WTC11 (cell line): Measurements from ENCODE around the gene EMD. TPM values are rescaled to one million over a fixed set of nuclear protein-coding genes. Genes with fewer than 3 reads are reported as not detected.

Source experiments
- ATAC-seq: fragments of 200-7000 bp; cut with Tn5 transposase; 2 replicates; pipeline ENCODE4 v1.10.0; 2021; ENCODE audit warnings: mild to moderate bottlenecking, moderate library complexity
- Bru-seq: library from RNA; stranded (reverse); fragments of 400-500 nt; gene quantifications from one replicate; lab custom pipeline; 2021; lab: Mats Ljungman, UMichigan
- CTCF ChIA-PET: fragments of 300-600 bp; sonication (Branson Sonifier 250); formaldehyde crosslinking; loops from one replicate; lab custom pipeline; 2021; ENCODE audit warnings: antibody characterized with exemption; lab: Charles Lee
- POLR2A ChIA-PET: fragments of 350-600 bp; sonication (Branson Sonifier 250); formaldehyde crosslinking; loops from one replicate; lab custom pipeline; 2021; ENCODE audit warnings: antibody characterized with exemption; lab: Charles Lee
- DNase-seq: peaks from one replicate; pipeline ENCODE4 v3.0.0; 2021; ENCODE audit warnings: low spot score
- H3K27ac Mint-ChIP-seq: 2 replicates; pipeline ENCODE4 v1.8.0; 2021; ENCODE audit warnings: mixed read lengths
- H3K27me3 Mint-ChIP-seq: 2 replicates; pipeline ENCODE4 v1.8.0; 2021; ENCODE audit warnings: low read depth, mild to moderate bottlenecking, moderate library complexity, mixed read lengths
- H3K36me3 Mint-ChIP-seq: 2 replicates; pipeline ENCODE4 v1.8.0; 2021; ENCODE audit warnings: mixed read lengths
- H3K4me1 Mint-ChIP-seq: 2 replicates; pipeline ENCODE4 v1.8.0; 2022; ENCODE audit warnings: mixed read lengths
- H3K4me3 Mint-ChIP-seq: 2 replicates; pipeline ENCODE4 v1.8.0; 2021; ENCODE audit warnings: mild to moderate bottlenecking, moderate library complexity, mixed read lengths
- H3K9me3 Mint-ChIP-seq: 2 replicates; pipeline ENCODE4 v1.8.0; 2021; ENCODE audit warnings: mixed read lengths
- ARID4B ChIP-seq: sonication (generic); formaldehyde crosslinking; IDR thresholded peaks from 2 replicates; pipeline ENCODE4 v1.8.0; 2023; ENCODE audit warnings: missing genetic modification reagents, mild to moderate bottlenecking, borderline replicate concordance
- CREM ChIP-seq: sonication (generic); formaldehyde crosslinking; IDR thresholded peaks from 2 replicates; pipeline ENCODE4 v1.8.1; 2022; ENCODE audit warnings: mild to moderate bottlenecking, missing genetic modification reagents, moderate library complexity
- E2F5 ChIP-seq: sonication (generic); formaldehyde crosslinking; IDR thresholded peaks from 2 replicates; pipeline ENCODE4 v1.8.1; 2022; ENCODE audit warnings: mild to moderate bottlenecking, moderate library complexity, missing genetic modification reagents
- EMX1 ChIP-seq: fragments of 250-450 bp; sonication (Bioruptor Pico); IDR thresholded peaks from 2 replicates; pipeline ENCODE4 v1.8.0; 2021; ENCODE audit warnings: mild to moderate bottlenecking
- ESRRA ChIP-seq: sonication (generic); formaldehyde crosslinking; IDR thresholded peaks from 2 replicates; pipeline ENCODE4 v1.8.1; 2022; ENCODE audit warnings: mild to moderate bottlenecking, missing genetic modification reagents, borderline replicate concordance
- ETV6 ChIP-seq: sonication (generic); formaldehyde crosslinking; IDR thresholded peaks from 2 replicates; pipeline ENCODE4 v1.8.1; 2022; ENCODE audit warnings: mild to moderate bottlenecking, missing genetic modification reagents
- FOXK1 ChIP-seq: sonication (generic); formaldehyde crosslinking; IDR thresholded peaks from 2 replicates; pipeline ENCODE4 v1.8.0; 2022; ENCODE audit warnings: mild to moderate bottlenecking, moderate library complexity, missing genetic modification reagents
- FOXP1 ChIP-seq: sonication (generic); formaldehyde crosslinking; IDR thresholded peaks from 2 replicates; pipeline ENCODE4 v1.8.0; 2022; ENCODE audit warnings: missing genetic modification reagents, mild to moderate bottlenecking, moderate library complexity, borderline replicate concordance
- HMGXB4 ChIP-seq: sonication (generic); formaldehyde crosslinking; IDR thresholded peaks from 2 replicates; pipeline ENCODE4 v1.8.1; 2023; ENCODE audit warnings: mild to moderate bottlenecking, moderate library complexity, missing genetic modification reagents
- KAT7 ChIP-seq: sonication (generic); formaldehyde crosslinking; IDR thresholded peaks from 2 replicates; pipeline ENCODE4 v1.8.1; 2023; ENCODE audit warnings: missing genetic modification reagents, mild to moderate bottlenecking, borderline replicate concordance
- MAX ChIP-seq: sonication (generic); formaldehyde crosslinking; IDR thresholded peaks from 2 replicates; pipeline ENCODE4 v1.8.0; 2022; ENCODE audit warnings: mild to moderate bottlenecking, missing genetic modification reagents
- MYBL2 ChIP-seq: sonication (generic); formaldehyde crosslinking; IDR thresholded peaks from 2 replicates; pipeline ENCODE4 v1.8.1; 2023; ENCODE audit warnings: mild to moderate bottlenecking, moderate library complexity, missing genetic modification reagents
- NR1H2 ChIP-seq: sonication (generic); formaldehyde crosslinking; IDR thresholded peaks from 2 replicates; pipeline ENCODE4 v1.9.0; 2021; ENCODE audit warnings: mild to moderate bottlenecking, moderate library complexity, missing genetic modification reagents
- PREB ChIP-seq: sonication (generic); formaldehyde crosslinking; IDR thresholded peaks from 2 replicates; pipeline ENCODE4 v1.8.1; 2022; ENCODE audit warnings: mild to moderate bottlenecking, missing genetic modification reagents, moderate library complexity, borderline replicate concordance
- SP1 ChIP-seq: sonication (generic); formaldehyde crosslinking; conservative IDR thresholded peaks from 2 replicates; pipeline ENCODE4 v1.8.1; 2022; ENCODE audit warnings: missing genetic modification reagents
- ZBTB21 ChIP-seq: sonication (generic); formaldehyde crosslinking; IDR thresholded peaks from 2 replicates; pipeline ENCODE4 v1.8.1; 2023; ENCODE audit warnings: mild to moderate bottlenecking, missing genetic modification reagents, borderline replicate concordance
- long read RNA-seq, 3 experiments: library from RNA in 1 of 3; library from capped mRNA in 1 of 3; library from polyadenylated mRNA in 1 of 3; unstranded in 2 of 3; stranded (forward) in 1 of 3; transcript quantifications; one replicate each; pipeline ENCODE4 v2.0.0, GENCODE V29; 2021
- total RNA-seq: library from RNA; stranded (reverse); gene quantifications from 3 replicates; pipeline ENCODE4 v1.2.3, GENCODE V29; 2021
- TF ChIP-seq, protein P1 (sequence below): fragments of 200-600 bp; IDR thresholded peaks from 2 replicates; pipeline ENCODE4 v1.8.0; 2022; ENCODE audit warnings: antibody characterized with exemption

The EMD gene
- total RNA-seq, result 69.8 to 78.3 TPM (median 72.7 TPM) in 3 replicates
- Bru-seq, nascent RNA, result percentile 73 among the genes with signal in this experiment
- long read RNA-seq, experiment 1, transcript EMD-202 (6 exons, 1,379 nt), result major isoform, 72 of 86 reads
- long read RNA-seq, experiment 1, partial matches to known transcripts, result 1 of 86 reads
- long read RNA-seq, experiment 1, other reads (novel, unspliced or antisense), result 8 of 86 reads
- long read RNA-seq, experiment 2, transcript EMD-208 (5 exons, 832 nt), result minor isoform, 6 of 115 reads
- long read RNA-seq, experiment 2, transcript EMD-202 (6 exons, 1,379 nt), result major isoform, 75 of 115 reads
- long read RNA-seq, experiment 2, partial matches to known transcripts, result 13 of 115 reads
- long read RNA-seq, experiment 2, other reads (novel, unspliced or antisense), result 14 of 115 reads
- long read RNA-seq, experiment 3, transcript EMD-202 (6 exons, 1,379 nt), result major isoform, 36 of 46 reads
- long read RNA-seq, experiment 3, partial matches to known transcripts, result 2 of 46 reads
- long read RNA-seq, experiment 3, other reads (novel, unspliced or antisense), result 3 of 46 reads

DNA sequence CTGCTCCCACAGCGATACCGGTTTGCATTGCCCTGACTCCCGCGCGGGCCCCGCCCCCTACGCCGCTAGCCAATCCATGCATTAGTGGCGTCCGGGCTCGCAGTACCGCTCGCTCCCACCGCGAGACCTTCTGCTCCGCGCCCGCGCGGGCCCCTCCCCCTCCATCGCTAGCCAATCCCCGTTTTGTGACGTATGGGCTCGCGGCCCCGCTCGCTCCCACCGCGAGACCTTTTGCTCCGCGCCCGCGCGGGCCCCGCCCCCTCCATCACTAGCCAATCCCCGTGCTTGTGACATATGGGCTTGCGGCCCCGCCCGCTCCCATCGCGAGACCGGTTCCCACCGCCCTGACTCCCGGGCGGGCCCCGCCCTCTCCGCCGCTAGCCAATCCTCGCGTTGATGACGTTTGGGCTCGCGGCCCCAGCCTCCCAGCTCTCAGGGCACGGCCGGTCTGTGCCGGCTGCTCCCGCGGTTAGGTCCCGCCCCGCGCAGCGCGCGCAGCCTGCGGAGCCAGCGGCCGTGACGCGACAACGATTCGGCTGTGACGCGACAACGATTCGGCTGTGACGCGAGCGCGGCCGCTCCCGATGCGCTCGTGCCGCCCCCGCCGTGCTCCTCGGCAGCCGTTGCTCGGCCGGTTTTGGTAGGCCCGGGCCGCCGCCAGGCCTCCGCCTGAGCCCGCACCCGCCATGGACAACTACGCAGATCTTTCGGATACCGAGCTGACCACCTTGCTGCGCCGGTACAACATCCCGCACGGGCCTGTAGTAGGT lies at the start of gene EMD:
EMD (plus strand) TSS at position 497 of the 770 bp plus-strand sequence; CDS start at position 687, 190 bp downstream.
- H3K27ac Mint-ChIP-seq, result peak within 1 kb of the TSS; percentile 100
- H3K36me3 Mint-ChIP-seq, result peaks cover 9% of the 10 kb centered on the region
- peaks cover 8% of the 10 kb centered on the region for H3K27me3 Mint-ChIP-seq
- H3K4me1 Mint-ChIP-seq, result peaks cover 20% of the 10 kb centered on the region
- H3K4me3 Mint-ChIP-seq, result peak within 1 kb of the TSS; percentile 85
- no peak for TF ChIP-seq KAT7 (CRISPR knock-in tag)
- TF ChIP-seq, protein P1, sequence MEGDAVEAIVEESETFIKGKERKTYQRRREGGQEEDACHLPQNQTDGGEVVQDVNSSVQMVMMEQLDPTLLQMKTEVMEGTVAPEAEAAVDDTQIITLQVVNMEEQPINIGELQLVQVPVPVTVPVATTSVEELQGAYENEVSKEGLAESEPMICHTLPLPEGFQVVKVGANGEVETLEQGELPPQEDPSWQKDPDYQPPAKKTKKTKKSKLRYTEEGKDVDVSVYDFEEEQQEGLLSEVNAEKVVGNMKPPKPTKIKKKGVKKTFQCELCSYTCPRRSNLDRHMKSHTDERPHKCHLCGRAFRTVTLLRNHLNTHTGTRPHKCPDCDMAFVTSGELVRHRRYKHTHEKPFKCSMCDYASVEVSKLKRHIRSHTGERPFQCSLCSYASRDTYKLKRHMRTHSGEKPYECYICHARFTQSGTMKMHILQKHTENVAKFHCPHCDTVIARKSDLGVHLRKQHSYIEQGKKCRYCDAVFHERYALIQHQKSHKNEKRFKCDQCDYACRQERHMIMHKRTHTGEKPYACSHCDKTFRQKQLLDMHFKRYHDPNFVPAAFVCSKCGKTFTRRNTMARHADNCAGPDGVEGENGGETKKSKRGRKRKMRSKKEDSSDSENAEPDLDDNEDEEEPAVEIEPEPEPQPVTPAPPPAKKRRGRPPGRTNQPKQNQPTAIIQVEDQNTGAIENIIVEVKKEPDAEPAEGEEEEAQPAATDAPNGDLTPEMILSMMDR, result no peak
- peak; percentile 88 for TF ChIP-seq CREM (CRISPR knock-in tag)
- TF ChIP-seq ESRRA (CRISPR knock-in tag), result no peak
- peak; percentile 33; the same call in 1 of the 2 replicates for TF ChIP-seq ETV6 (CRISPR knock-in tag)
- no peak for TF ChIP-seq PREB (CRISPR knock-in tag)
- TF ChIP-seq E2F5 (CRISPR knock-in tag), result 0 out of 2 replicates have a peak, but pooled peaks have one; percentile 25
- TF ChIP-seq FOXK1 (CRISPR knock-in tag), result peak; percentile 62
- TF ChIP-seq SP1 (CRISPR knock-in tag), result peak; percentile 91
- peak; percentile 70; the same call in 1 of the 2 replicates for TF ChIP-seq HMGXB4 (CRISPR knock-in tag)
- 0 out of 2 replicates have a peak, but pooled peaks have one; percentile 28 for TF ChIP-seq ARID4B (CRISPR knock-in tag)
- TF ChIP-seq EMX1 (CRISPR knock-in tag), result no peak
- peak; percentile 69 for TF ChIP-seq FOXP1
- TF ChIP-seq MAX (CRISPR knock-in tag), result peak; percentile 38; the same call in 1 of the 2 replicates
- TF ChIP-seq NR1H2 (CRISPR knock-in tag), result no peak
- TF ChIP-seq ZBTB21 (CRISPR knock-in tag), result peak; percentile 99
- TF ChIP-seq MYBL2, result peak; percentile 78
- peak; percentile 83 for ATAC-seq
- ChIA-PET CTCF (no interaction called here), POLR2A (interaction anchor here (1.0 to 3.3 kb wide), 4 partner anchors 8 to 30 kb away, joined by 3 to 13 read pairs (median 6); partner anchors contain the start of genes DNASE1L1 and RPL10)
- peak; percentile 95 for DNase-seq
- no peaks in the 10 kb centered on the region for H3K9me3 Mint-ChIP-seq
